Fibroblast of villous mesenchyme (primary cell): ENCODE measurements around the gene SRP68. TPM values are rescaled to one million over a fixed set of nuclear protein-coding genes. Genes with fewer than 3 reads are reported as not detected.

Source experiments
- DNase-seq: peaks from one replicate; pipeline ENCODE4 v3.0.0-alpha.2; 2010; ENCODE audit warnings: low read depth
- H3K4me3 ChIP-seq: 2 replicates; pipeline ENCODE4 v1.5.1; 2011; ENCODE audit warnings: low read depth, mild to moderate bottlenecking, low read length
- total RNA-seq: library from RNA; depleted of rRNA; stranded (reverse); fragments of >200 nt; gene quantifications from 2 replicates; pipeline ENCODE4 v1.2.3, GENCODE V29; 2012
- TF ChIP-seq, protein P1 (sequence below): IDR thresholded peaks from 2 replicates; pipeline ENCODE4 v1.5.1; 2012; ENCODE audit warnings: low read depth, mild to moderate bottlenecking, low read length; ENCODE audit not compliant: insufficient read depth

The SRP68 gene
- total RNA-seq, 1 donor: 42.3 TPM

DNA sequence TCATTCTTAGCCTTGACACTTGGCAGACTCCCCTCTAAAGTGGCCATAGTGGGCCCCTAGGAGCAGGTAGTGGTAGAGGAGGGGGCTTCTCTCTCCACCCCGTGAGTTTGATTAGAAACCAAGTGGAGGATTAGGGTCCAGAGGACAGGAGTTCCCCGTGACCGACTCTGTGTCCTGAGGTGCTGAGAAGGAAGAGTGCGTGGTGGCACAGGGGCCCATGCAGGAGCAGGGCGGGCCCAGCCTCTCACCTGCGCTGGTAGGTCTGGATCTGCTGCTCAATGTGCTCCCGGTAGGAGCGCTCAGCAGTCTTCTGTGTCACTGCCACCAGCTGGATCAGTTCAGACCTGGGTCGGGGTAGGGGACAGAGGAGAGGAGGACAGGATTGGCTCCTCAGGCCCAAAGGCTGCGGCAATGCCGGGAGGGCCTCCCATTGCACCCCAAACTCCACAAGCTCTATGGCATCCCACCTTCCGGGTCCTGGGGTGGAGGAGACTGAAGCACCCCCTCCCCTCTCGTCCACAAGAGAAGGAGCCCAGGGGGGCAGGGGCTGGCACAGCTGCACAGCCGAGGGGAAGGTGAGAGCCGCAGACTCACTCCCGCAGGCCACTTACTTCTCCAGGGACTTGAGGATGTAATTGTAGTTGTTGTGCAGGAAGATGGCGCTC, 12.9 kb upstream of the SRP68 start:
- DNase-seq: no peak
- TF ChIP-seq, protein P1, sequence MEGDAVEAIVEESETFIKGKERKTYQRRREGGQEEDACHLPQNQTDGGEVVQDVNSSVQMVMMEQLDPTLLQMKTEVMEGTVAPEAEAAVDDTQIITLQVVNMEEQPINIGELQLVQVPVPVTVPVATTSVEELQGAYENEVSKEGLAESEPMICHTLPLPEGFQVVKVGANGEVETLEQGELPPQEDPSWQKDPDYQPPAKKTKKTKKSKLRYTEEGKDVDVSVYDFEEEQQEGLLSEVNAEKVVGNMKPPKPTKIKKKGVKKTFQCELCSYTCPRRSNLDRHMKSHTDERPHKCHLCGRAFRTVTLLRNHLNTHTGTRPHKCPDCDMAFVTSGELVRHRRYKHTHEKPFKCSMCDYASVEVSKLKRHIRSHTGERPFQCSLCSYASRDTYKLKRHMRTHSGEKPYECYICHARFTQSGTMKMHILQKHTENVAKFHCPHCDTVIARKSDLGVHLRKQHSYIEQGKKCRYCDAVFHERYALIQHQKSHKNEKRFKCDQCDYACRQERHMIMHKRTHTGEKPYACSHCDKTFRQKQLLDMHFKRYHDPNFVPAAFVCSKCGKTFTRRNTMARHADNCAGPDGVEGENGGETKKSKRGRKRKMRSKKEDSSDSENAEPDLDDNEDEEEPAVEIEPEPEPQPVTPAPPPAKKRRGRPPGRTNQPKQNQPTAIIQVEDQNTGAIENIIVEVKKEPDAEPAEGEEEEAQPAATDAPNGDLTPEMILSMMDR: no peak
- H3K4me3 ChIP-seq: no peak overlapping the region

DNA sequence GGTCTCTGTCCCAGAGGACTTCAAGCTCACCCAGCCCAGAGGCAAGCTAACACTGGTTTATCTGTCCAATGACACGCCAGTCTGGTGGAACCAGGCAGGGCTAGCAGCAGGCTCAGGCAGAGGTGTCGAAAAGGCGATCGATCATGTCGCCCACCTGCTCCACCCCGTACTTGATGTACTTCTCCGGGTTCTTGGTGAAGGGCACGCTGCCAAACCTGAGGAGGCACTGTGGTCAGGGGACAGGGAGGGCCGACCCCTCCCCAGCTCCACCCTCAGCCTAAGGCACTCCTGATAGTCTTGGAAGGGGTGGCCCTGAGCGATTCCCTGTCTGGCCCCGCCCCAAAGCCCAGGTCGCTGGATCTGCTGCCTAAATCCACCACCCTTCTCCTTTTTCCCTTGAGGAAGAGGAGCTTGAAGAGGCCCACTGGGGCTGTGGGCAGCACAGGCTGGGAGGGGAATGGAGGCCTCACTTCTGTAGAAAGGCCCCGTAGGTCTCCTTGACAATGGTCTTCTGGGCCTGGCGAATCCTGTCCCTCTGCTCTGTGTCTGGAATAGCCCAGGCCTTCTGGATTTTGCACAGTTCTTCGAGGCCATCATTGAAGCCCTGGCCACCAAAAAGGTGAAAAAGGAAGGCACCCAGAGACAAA, 11.3 kb upstream of the SRP68 start:
- TF ChIP-seq, protein P1: no peak
- no peak overlapping the region for H3K4me3 ChIP-seq
- no peak for DNase-seq

DNA sequence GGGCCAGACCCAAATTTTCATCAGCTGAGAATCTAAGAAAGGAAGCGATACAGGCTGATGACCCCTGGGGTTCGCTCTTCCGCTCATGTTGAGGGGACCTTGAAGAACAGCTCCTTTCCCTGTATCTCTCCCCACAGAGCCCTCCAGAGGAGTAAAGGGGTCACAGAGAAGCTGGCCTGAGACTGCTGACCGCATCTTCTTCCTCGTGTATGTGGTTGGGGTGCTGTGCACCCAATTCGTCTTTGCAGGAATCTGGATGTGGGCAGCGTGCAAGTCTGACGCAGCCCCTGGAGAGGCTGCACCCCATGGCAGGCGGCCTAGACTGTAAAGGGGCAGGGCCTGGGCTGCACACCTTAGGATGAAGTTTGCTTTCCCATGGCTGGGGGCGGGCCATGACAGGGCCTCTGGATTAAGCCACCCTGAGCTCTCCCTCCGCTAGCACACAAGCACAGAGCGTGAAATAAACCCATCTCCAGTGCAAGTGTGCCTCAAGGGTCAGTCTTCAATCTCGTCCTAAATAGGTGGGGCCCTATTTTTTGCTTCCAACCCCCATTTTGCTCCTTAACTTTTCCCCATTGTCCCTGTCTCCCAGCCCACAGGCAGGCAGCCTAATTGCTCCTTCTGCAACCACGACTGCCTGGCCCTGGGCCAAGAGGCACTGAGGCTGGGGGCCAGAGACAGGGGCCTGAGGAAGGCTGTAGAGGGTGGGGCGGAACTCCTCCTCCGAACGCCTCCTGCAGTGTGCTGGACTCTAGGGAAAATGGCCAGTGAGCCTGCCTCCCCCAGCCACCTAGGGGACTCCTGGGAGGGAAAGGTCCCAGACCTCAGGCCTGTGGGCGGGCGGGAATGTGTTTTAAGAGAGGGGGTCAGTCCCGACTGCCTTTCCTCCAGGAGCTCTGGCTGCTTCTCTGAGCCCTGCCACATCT, 10.3 kb upstream of the SRP68 start:
- no peak for DNase-seq
- TF ChIP-seq, protein P1: no peak
- H3K4me3 ChIP-seq: no peak overlapping the region

DNA sequence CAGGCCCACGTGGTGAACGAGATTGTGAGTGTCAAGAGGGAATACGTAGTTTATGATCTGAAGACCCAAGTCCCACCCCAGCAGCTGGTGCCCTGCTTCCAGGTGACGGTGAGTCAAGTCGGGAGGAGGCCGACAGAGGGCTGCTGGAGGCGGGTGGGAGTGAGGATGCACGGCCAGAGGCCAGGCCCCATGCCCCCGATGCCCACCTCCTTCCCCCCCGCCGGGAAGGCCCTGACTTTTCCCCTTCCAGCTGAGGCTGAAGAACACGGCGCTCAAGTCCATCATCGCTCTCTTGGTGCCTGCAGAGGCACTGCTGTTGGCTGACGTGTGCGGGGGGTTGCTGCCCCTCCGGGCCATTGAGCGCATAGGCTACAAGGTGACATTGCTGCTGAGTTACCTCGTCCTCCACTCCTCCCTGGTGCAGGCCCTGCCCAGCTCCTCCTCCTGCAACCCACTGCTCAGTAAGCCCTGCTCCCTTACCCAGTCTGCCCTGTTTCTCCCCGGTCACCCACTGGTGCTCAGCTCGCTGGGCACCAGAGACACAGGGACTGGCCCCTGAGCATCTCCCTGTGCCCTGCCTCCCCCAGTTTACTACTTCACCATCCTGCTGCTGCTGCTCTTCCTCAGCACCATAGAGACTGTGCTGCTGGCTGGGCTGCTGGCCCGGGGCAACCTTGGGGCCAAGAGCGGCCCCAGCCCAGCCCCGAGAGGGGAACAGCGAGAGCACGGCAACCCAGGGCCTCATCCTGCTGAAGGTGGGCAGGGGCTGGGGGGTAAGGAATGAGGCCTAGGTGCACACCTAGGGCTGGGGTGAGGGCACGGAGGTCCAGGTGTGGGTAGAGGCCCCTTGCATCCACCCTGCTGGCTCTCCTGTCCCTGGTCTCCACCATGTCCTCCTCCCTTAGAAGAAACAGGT, 9.2 kb upstream of the SRP68 start:
- H3K4me3 ChIP-seq: no peak overlapping the region
- DNase-seq: no peak
- TF ChIP-seq, protein P1: no peak

DNA sequence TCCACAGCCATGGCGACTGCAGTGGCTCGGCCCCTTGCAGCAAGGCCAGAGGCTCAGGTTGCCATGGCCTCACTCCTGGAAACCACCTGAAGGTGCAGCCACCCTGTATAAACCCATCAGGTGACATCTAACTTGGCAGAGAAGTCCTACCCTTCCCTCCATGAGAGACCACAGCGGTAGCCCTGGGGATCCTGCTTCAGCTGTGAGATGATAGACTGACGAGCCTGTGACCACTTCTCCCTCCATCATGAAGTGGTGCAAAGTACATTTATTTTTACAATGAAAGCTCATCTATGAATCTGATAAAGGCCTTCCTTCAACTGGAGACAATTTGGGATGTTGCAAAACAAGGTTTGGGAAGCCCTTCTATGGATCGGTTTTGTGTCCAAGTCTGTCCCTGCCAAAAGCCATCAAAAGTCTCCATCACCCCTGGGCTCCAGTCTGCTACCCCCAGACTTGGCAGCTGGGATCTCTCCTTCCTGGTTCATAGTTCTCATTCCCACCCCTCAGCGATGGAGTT, 8.5 kb upstream of the SRP68 start:
- DNase-seq: no peak
- H3K4me3 ChIP-seq: no peak overlapping the region
- TF ChIP-seq, protein P1: no peak
